ENCODE results near the gene SCT.

Gene SCT

DNA sequence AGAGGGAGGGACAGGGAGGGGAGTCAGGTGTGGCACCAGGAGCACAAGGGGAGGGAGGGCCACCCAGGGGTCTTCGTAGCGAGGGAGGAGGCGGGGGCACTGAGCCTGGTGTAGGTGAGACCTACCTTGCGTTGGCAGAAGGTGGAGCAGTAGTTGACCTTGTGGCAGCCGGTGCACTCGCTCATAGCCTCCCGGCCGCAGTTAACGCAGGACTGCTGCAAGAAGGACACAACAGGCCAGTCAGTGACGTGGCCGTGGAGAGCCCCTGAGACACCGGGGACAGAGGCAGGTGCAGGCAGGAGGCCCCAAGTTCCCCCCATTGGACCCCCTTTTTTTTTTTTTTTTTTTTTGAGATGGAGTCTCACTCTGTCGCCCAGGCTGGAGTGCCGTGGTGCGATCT is 26.9 kb upstream of the SCT start:
- TF ChIP-seq SIN3A (IDR thresholded peaks at IDR 0.05; ENCODE audit: borderline replicate concordance, insufficient read depth, low read length) (no peak), FOXP2 (optimal IDR thresholded peaks at IDR 0.05; ENCODE audit: borderline replicate concordance, extremely low read depth, extremely low read length, insufficient read depth) (no peak), TAF1 (IDR thresholded peaks at IDR 0.05; ENCODE audit: borderline replicate concordance, insufficient read depth, low read length) (no peak)

DNA sequence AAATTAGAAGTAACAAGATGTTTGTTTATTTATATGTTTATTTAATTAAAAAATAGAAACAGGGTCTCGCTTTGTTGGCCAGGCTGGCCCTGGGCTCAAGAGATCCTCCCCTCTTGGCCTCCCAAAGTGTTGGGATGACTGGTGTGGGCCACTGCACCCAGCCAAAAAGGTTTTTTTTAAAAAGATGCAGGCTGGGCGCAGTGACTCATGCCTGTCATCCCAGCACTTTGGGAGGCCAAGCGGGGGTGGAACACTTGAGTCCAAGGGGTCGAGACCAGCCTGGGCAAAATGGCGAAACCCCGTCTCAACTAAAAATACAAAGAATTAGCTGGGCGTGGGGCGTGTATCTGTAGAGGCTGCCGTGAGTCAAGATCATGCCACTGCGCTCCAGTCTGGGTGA is 23.5 kb upstream of the SCT start:
- no peak for TF ChIP-seq POLR2AphosphoS5 (IDR thresholded peaks at IDR 0.05; ENCODE audit: low read depth, low read length)
- TF ChIP-seq FOXP2 (optimal IDR thresholded peaks at IDR 0.05; ENCODE audit: borderline replicate concordance, extremely low read depth, extremely low read length, insufficient read depth) = no peak

DNA sequence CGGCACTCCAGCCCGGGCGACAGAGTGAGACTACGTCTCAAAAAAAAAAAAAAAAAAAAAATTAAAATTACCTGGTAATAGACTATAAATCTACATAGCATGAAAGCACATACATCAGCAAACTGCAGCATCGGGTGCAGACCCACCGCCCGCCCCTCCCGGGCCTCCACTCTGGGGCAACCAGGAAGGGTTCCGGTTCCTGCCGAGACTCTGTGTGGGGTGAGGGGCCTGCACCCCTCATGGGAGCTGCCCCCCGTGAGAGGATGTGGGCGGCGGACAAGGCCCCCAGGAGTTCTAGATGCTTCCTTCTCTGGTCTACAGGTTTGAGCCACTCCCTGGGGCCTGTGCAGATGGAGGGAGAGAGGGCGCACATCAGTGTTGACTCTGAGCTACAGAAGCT is 19.2 kb upstream of the SCT start:
- TF ChIP-seq POLR2AphosphoS5 (IDR thresholded peaks at IDR 0.05; ENCODE audit: low read depth, low read length) = no peak
- TF ChIP-seq, protein P1, sequence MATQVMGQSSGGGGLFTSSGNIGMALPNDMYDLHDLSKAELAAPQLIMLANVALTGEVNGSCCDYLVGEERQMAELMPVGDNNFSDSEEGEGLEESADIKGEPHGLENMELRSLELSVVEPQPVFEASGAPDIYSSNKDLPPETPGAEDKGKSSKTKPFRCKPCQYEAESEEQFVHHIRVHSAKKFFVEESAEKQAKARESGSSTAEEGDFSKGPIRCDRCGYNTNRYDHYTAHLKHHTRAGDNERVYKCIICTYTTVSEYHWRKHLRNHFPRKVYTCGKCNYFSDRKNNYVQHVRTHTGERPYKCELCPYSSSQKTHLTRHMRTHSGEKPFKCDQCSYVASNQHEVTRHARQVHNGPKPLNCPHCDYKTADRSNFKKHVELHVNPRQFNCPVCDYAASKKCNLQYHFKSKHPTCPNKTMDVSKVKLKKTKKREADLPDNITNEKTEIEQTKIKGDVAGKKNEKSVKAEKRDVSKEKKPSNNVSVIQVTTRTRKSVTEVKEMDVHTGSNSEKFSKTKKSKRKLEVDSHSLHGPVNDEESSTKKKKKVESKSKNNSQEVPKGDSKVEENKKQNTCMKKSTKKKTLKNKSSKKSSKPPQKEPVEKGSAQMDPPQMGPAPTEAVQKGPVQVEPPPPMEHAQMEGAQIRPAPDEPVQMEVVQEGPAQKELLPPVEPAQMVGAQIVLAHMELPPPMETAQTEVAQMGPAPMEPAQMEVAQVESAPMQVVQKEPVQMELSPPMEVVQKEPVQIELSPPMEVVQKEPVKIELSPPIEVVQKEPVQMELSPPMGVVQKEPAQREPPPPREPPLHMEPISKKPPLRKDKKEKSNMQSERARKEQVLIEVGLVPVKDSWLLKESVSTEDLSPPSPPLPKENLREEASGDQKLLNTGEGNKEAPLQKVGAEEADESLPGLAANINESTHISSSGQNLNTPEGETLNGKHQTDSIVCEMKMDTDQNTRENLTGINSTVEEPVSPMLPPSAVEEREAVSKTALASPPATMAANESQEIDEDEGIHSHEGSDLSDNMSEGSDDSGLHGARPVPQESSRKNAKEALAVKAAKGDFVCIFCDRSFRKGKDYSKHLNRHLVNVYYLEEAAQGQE (IDR thresholded peaks at IDR 0.05; ENCODE audit: insufficient read depth in 1 of 2, low read depth in 2 of 2, low read length in 2 of 2) = no peak
- TF ChIP-seq SIN3A (IDR thresholded peaks at IDR 0.05; ENCODE audit: borderline replicate concordance, insufficient read depth, low read length) = no peak
- no peak for TF ChIP-seq FOXP2 (optimal IDR thresholded peaks at IDR 0.05; ENCODE audit: borderline replicate concordance, extremely low read depth, extremely low read length, insufficient read depth)
- TF ChIP-seq TAF1 (IDR thresholded peaks at IDR 0.05; ENCODE audit: borderline replicate concordance, insufficient read depth, low read length) = no peak

DNA sequence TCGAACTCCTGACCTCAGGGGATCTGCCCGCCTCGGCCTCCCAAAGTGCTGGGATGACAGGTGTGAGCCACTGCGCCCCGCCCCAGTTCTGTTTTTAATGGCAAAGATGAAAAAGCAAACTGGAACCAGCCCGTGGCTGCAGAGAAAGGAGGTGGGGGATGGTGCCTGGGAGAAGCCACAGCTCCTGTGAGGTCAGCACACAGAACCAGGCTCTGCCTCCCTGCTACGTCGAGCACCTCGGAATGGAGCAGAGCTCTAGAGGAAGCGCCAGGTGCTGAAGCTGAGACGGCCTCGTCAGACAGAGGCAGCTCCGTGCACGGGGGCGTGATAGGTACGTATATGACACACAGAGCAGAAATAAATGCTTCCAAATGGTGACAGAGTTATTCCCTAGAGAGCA is 18.6 kb upstream of the SCT start:
- TF ChIP-seq, protein P1 (IDR thresholded peaks at IDR 0.05; ENCODE audit: insufficient read depth in 1 of 2, low read depth in 2 of 2, low read length in 2 of 2) = no peak
- TF ChIP-seq FOXP2 (optimal IDR thresholded peaks at IDR 0.05; ENCODE audit: borderline replicate concordance, extremely low read depth, extremely low read length, insufficient read depth) = no peak
- no peak for TF ChIP-seq TAF1 (IDR thresholded peaks at IDR 0.05; ENCODE audit: borderline replicate concordance, insufficient read depth, low read length)
- TF ChIP-seq SIN3A (IDR thresholded peaks at IDR 0.05; ENCODE audit: borderline replicate concordance, insufficient read depth, low read length) = no peak

DNA sequence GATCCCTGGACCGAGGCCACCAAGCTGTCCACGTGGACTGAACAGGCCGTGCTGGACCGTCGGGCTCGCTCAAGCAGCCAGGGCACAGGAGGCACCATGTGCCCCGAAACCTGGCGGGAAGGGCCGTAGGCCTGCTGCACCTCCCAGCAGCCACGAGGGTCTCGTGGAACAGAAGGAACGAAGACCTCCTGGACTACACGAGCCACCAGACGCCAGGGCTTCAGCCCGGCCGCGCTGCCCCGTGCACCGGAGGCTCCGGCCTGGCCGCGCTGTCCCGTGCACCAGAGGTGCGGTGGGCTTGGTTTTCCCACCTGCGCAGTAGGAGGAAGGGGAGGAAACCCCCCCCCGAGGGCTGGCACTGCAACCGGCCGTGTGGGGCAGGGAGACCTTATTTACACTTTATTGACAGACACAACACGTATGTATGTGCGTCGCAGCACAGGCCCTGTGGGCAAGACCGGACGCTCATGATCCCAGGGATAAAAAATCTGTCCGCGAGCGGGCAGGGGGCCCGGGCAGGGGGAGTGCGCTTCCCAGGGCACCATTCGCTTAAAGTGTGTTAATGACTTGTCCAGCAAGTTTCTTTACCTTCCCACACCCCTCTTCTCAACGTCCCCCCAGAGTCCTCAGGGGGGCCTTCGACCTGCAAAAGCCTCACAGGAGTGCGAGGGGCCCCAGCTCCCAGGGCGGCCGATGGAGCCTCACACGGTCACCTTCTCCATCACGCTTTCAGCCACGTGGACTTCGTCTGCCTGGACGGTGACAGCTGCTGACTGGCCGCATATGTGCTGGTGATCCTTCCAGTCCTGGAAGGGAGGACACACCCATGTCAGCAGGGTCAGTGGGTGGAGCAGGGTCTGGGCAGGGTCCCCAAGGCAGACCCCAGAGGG is 17.1 kb upstream of the SCT start:
- TF ChIP-seq POLR2AphosphoS5 (IDR thresholded peaks at IDR 0.05; ENCODE audit: low read depth, low read length) = no peak
- TF ChIP-seq FOXP2 (optimal IDR thresholded peaks at IDR 0.05; ENCODE audit: borderline replicate concordance, extremely low read depth, extremely low read length, insufficient read depth) = no peak
- TF ChIP-seq TAF1 (IDR thresholded peaks at IDR 0.05; ENCODE audit: borderline replicate concordance, insufficient read depth, low read length) = no peak
- no peak for TF ChIP-seq SIN3A (IDR thresholded peaks at IDR 0.05; ENCODE audit: borderline replicate concordance, insufficient read depth, low read length)
- TF ChIP-seq, protein P1 (IDR thresholded peaks at IDR 0.05; ENCODE audit: insufficient read depth in 1 of 2, low read depth in 2 of 2, low read length in 2 of 2) = no peak

DNA sequence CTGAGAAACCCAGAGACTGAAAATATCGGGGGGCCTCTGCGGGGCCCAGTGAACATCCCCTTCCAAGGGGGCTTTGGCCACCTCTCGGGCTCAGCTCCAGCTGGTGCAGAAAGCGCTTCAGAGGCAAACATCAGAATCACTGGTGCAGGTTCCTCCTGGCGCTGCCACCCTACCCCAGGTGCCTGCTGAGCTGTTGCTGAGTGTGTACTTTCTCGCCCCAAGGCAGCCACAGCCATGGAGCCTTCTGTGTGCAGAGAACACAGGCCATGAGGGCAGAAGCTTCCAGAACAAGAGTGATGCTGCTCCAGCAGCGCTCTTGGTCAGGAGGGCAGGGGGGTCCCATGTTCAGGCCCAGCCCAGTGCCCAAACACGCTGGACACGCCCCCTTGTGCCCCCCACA is 16.4 kb upstream of the SCT start:
- TF ChIP-seq POLR2AphosphoS5 (IDR thresholded peaks at IDR 0.05; ENCODE audit: low read depth, low read length) (peak; percentile 10; the same call in 1 of the 2 replicates), FOXP2 (optimal IDR thresholded peaks at IDR 0.05; ENCODE audit: borderline replicate concordance, extremely low read depth, extremely low read length, insufficient read depth) (no peak)
